Small intestine (tissue), 7 donors: ENCODE data around the gene CLIC4. TPM values are rescaled to one million over a fixed set of nuclear protein-coding genes. Genes with fewer than 3 reads are reported as not detected.
"Not testable (repeated sequence)": the region's sequence is repeated elsewhere in the genome, so short reads cannot be mapped to it uniquely, and the experiment has no call there.

ENCODE experiments used
- DNase-seq, 2 donors: peaks; one replicate each; pipeline versions ENCODE4 v3.0.0 to v3.0.0-alpha.2; 2013
- FAIRE-seq: peaks from 2 replicates; lab custom pipeline; 2012; peaks lifted over from hg19 to GRCh38; lab: Jason Lieb, UNC
- H3K27ac ChIP-seq, 3 donors: one replicate each; pipeline ENCODE4 v1.5.1; 2013; ENCODE audit warnings: low read length in 2 of 3, mild to moderate bottlenecking in 2 of 3, control low read depth in 1 of 3, inconsistent platforms in 1 of 3, low read depth in 1 of 3, moderate library complexity in 1 of 3
- H3K27me3 ChIP-seq, 3 donors: one replicate each; pipeline ENCODE4 v1.6.1; 2013; ENCODE audit warnings: low read length in 3 of 3, inconsistent platforms in 1 of 3; ENCODE audit not compliant: control insufficient read depth in 3 of 3, insufficient read depth in 3 of 3
- H3K36me3 ChIP-seq, 3 donors: one replicate each; pipeline ENCODE4 v1.6.1; 2013; ENCODE audit warnings: low read length in 3 of 3, inconsistent platforms in 1 of 3, low read depth in 1 of 3, mild to moderate bottlenecking in 1 of 3, moderate library complexity in 1 of 3; ENCODE audit not compliant: control insufficient read depth in 3 of 3, insufficient read depth in 2 of 3
- H3K4me1 ChIP-seq, 3 donors: one replicate each; pipeline ENCODE4 v1.6.1; 2013; ENCODE audit warnings: low read length in 2 of 3, inconsistent platforms in 1 of 3, low read depth in 1 of 3, mild to moderate bottlenecking in 1 of 3, moderate library complexity in 1 of 3; ENCODE audit not compliant: control insufficient read depth in 3 of 3, insufficient read depth in 2 of 3
- H3K4me3 ChIP-seq, 3 donors: one replicate each; pipeline ENCODE4 v1.5.1; 2013; ENCODE audit warnings: low read length in 3 of 3, control low read depth in 1 of 3, inconsistent platforms in 1 of 3, low read depth in 1 of 3, mild to moderate bottlenecking in 1 of 3, moderate library complexity in 1 of 3
- H3K9me3 ChIP-seq, 2 donors: one replicate each; pipeline ENCODE4 v1.6.1; 2013; ENCODE audit warnings: low read depth in 1 of 2, low read length in 1 of 2; ENCODE audit not compliant: control insufficient read depth in 2 of 2, insufficient read depth in 1 of 2
- WGBS, 3 donors: extraction: QIAGEN DNeasy Blood & Tissue Kit; methylation state at CpG; one replicate each; pipeline ENCODE4 v1.1.7; 2013; 5-methylcytosine and 5-hydroxymethylcytosine counted together
- polyA plus RNA-seq, 4 donors: library from polyadenylated mRNA; stranded (reverse) in 3 of 4; unstranded in 1 of 4; fragments of 200-250 nt in 3 of 4; fragments of 120-200 nt in 1 of 4; gene quantifications; one replicate each; pipeline versions ENCODE4 v1.2.1 to v1.2.3, GENCODE V29; 2013
- donor health status: healthy with polysubstance abuse.
- donor health status: control.
- donor health status: control.
- donor health status: Bipolar disorder and iron deficiency.
- donor health status: healthy.

Gene CLIC4
- polyA plus RNA-seq, 4 donors = 2.0 to 47.4 (median 25.4) TPM

DNA sequence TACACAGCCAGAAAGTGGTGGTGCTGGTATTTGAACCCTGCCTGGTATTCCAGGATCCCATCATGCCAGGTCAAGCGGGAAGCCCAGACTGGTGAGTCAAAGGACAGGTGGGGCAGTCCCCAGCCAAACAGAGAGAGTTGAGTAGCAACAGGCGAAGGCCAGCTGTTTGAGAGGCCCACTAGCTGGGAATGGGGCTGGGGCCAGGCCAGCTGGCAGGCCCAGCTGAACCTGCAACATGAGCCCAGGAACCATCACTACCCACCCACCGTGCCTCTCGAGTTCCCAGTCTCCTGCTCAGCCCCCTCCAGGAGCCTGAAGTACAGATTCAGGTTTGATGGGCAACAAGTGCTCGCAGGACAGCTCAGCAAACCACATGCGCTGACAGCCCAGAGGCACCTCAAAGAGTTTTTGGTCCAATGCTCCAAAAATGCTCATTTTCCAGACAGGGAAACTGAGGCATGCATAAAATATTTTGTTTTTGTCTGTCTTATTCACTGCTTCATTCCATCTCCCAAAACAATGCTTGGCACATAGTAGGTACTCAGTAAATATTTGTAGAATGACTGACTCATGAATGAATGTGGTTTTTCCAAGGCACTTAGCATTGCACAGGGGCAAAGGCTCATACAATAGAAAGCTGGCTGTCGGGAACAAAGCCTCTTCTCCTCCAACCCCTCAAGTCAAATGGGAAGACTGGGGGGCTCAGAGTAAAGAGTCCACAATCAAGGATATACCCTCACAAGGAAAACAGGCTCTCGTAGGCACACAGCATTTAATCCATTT, 42.5 kb upstream of the CLIC4 start:
- no peak for DNase-seq
- FAIRE-seq = no peak
- WGBS, 3 donors = 84 to 89% (median 86%) methylated on average over 8 of the region's 8 CpGs
- peaks cover 0 to 2% (median 0%) of the 10 kb centered on the region in 3 donors for H3K4me1 ChIP-seq
- no peaks in the 10 kb centered on the region for H3K9me3 ChIP-seq
- H3K27me3 ChIP-seq = no peaks in the 10 kb centered on the region
- no peak overlapping the region for H3K4me3 ChIP-seq
- H3K27ac ChIP-seq = no peak overlapping the region
- no peaks in the 10 kb centered on the region for H3K36me3 ChIP-seq

DNA sequence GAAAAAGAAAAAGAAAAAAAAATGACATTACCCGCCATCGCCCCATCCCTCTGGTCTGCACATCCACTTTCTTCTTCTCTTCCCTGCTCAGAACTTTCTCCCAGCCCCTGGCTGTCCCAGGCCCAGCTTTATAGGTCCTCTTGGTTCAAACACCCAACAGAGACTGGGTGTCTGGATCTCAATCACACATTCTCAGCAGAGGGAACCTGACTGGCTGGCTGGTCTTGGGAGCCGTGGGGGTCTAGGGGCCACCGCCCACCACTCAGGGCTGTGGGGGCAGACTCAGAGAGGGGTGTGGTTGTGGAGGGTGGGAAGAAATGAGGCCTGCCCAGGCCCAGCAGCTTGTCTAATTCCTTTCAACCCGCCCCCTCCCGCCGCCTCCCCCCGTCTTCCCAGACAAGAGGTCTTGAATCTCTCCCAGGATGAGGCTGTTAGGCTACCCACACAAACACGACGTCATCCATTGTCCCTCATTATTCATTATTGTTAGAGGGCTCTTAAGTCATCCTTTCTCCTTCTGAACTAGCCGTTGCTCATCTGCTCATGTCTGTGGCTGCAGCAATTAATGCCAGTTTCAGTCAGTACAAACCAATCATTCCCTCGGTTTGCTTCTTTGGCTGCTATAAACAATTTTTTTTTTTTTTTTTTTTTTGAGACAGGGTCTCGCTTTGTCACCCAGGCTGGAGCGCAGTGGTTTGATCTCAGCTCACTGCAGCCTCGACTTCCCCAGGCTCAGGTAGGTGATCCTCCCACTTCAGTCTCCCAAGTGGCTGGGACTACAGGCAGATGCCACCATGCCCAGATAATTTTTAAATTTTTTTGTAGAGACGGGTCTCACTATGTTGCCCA, 40.6 kb upstream of the CLIC4 start:
- H3K9me3 ChIP-seq = no peaks in the 10 kb centered on the region
- H3K27me3 ChIP-seq = no peaks in the 10 kb centered on the region
- H3K27ac ChIP-seq = peak overlapping the region in 1 of 3 donors; percentile 21
- H3K36me3 ChIP-seq = no peaks in the 10 kb centered on the region
- H3K4me1 ChIP-seq = peaks cover 0 to 2% (median 0%) of the 10 kb centered on the region in 3 donors
- no peak overlapping the region for H3K4me3 ChIP-seq
- DNase-seq (no peak), FAIRE-seq (no peak)
- 70 to 87% (median 74%) methylated on average over 16 of the region's 16 CpGs for WGBS, 3 donors

DNA sequence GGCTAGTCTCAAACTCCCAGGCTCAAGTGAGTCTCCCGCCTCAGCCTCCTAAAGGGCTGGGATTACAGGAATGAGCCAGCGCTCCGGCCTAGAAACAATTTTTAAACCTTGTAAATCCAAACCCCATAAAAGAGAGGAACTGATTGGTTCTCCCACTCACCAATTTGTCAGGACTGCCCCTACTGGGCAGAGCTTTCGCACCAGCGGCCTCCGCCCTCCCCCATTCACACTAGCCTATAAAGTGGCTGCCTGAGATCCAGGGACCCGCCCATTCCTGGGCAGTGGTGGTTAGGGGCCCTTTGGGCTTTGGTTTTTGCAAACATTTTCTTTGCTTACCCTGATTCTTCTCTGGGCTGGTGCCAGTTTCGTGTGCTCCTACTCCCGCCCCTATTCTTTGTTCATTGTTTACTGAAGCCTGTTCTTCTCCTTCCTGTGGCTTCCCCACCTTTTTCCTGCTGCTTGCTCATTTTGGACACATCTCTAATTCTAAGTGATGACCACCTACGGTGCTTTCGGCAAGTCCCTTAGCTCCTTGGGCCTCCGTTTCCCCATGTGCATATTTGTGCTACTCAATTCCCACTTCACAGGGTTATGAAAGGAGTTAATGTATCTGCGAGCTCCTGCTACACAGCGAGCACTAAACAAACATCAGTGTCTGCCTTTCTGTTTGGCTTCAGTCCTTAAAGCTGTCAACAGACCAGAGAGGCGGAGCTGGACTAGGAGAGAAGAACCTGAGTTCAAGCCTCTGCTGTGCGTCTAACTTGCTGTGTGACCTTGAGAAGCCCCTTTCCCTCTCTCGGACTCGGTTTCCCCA, 39.8 kb upstream of the CLIC4 start:
- H3K27me3 ChIP-seq = no peaks in the 10 kb centered on the region
- H3K4me1 ChIP-seq = peaks cover 0 to 2% (median 0%) of the 10 kb centered on the region in 3 donors
- FAIRE-seq (no peak), DNase-seq (peak; percentile 68 to 84)
- 13 to 31% (median 19%) methylated on average over 18 of the region's 18 CpGs for WGBS, 3 donors
- no peaks in the 10 kb centered on the region for H3K9me3 ChIP-seq
- no peaks in the 10 kb centered on the region for H3K36me3 ChIP-seq
- H3K27ac ChIP-seq = peak overlapping the region in 2 of 3 donors; percentile 21 to 55
- H3K4me3 ChIP-seq = peak overlapping the region in 1 of 3 donors; percentile 21

DNA sequence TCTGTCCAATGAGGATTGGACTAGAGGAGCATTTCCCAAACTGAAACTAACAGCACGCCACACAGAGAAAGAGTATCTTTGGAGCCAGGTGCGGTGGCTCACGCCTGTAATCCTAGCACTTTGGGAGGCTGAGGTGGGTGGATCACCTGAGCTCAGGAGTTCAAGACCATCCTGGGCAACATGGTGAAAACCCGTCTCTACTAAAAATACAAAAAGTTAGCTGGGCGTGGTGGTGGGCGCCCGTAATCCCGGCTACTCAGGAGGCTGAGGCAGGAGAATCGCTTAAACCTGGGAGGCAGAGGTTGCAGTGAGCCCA, 39.2 kb upstream of the CLIC4 start:
- H3K27ac ChIP-seq = peak overlapping the region in 2 of 3 donors; percentile 17 to 55
- not testable (repeated sequence) for H3K9me3 ChIP-seq, H3K4me3 ChIP-seq, H3K4me1 ChIP-seq, DNase-seq, H3K36me3 ChIP-seq, FAIRE-seq, H3K27me3 ChIP-seq
- 71 to 89% (median 81%) methylated on average over 9 of the region's 9 CpGs for WGBS, 3 donors

DNA sequence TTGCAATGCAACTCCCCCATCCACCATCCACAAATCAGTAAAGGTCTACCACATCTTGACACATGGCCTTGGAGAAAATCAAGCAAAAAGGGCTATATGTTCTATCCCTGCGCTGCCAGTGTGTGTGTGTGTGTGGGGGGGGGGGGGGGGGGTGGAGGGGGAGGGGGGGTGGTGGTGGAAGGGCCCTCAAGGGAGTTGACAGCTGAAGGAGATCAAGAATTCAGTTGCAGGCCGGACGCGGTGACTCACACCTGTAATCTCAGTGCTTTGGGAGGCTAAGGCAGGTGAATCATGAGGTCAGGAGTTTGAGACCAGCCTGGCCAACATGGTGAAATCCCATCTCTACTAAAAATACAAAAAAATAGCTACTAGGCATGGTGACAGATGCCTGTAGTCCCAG, 37.6 kb upstream of the CLIC4 start:
- Histone ChIP-seq H3K4me1 (peaks cover 0 to 2% (median 0%) of the 10 kb centered on the region in 3 donors), H3K9me3 (no peaks in the 10 kb centered on the region), H3K36me3 (no peaks in the 10 kb centered on the region), H3K4me3 (no peak overlapping the region), H3K27ac (no peak overlapping the region), H3K27me3 (no peaks in the 10 kb centered on the region)
- FAIRE-seq (no peak), DNase-seq (no peak)
- WGBS, 3 donors = 68 to 95% (median 82%) methylated on average over 3 to 4 of the region's 4 CpGs

DNA sequence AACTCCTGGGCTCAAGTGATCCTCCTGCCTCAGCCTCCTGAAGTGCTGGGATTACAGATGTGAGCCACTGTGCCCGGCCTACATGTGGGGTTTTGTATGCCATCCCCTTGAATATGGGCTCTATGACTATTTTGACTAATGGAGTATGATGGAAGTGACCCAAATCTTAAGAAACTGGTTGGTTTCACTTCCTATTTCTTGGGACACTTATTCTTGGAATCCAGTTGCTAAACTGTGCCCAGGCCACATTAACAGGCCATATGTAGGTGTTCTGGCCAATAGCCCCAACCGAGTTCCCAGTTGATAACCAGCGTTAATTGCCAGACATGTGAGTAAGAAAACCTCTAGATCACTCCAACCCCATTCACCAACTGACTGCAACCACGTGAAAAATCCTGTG, 36.3 kb upstream of the CLIC4 start:
- Histone ChIP-seq H3K27ac (no peak overlapping the region), H3K4me3 (no peak overlapping the region), H3K4me1 (peaks cover 0 to 2% (median 0%) of the 10 kb centered on the region in 3 donors), H3K27me3 (no peaks in the 10 kb centered on the region), H3K9me3 (no peaks in the 10 kb centered on the region), H3K36me3 (no peaks in the 10 kb centered on the region)
- 79 to 87% (median 83%) methylated on average over 4 of the region's 4 CpGs for WGBS, 3 donors
- no peak for FAIRE-seq
- DNase-seq = no peak

DNA sequence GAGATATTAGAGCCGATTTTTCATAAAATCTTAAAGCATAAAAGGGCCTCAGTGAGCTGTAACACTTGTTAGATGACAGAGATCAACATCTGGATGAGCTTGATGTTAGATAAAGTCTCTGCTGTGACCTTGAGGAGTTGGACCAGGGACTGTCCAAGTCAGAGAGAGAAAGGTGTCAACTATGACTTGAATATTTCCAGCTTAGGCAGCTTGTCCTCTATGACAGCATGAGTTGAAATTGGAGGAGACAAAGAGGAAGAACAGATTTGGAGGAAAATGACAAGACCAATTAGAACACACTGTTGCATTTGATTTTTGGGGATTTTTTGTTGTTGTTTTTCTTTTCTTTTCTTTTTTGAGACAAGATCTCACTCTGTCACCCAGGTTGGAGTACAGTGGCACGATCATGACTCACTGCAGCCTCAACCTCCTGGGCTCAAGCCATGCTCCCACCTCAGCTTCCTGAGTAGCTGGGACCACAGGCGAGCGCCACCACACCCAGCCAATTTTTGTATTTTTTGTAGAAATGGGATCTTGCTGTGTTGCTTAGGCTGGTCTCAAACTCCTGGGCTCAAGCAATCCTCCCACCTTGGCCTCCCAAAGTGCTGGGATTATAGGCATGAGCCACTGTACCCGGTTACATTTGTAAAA, 35.3 kb upstream of the CLIC4 start:
- FAIRE-seq (no peak), DNase-seq (no peak)
- Histone ChIP-seq H3K9me3 (no peaks in the 10 kb centered on the region), H3K4me3 (no peak overlapping the region), H3K4me1 (peaks cover 0 to 2% (median 0%) of the 10 kb centered on the region in 3 donors), H3K27ac (no peak overlapping the region), H3K36me3 (no peaks in the 10 kb centered on the region), H3K27me3 (no peaks in the 10 kb centered on the region)
- 70 to 81% (median 78%) methylated on average over 5 of the region's 5 CpGs for WGBS, 3 donors
